Tibial nerve (tissue), 4 donors: Measurements from ENCODE around the gene PZP. TPM values are rescaled to one million over a fixed set of nuclear protein-coding genes. Genes with fewer than 3 reads are reported as not detected.
A peak's percentile ranks its signal among the peaks of the same experiment; 100 is the strongest.

Experiments
- DNase-seq, 2 donors: peaks; one replicate each; pipeline ENCODE4 v3.0.0-alpha.2; 2019; ENCODE audit warnings: low spot score in 2 of 2
- H3K27ac ChIP-seq, 4 donors: fragments of 200-600 bp; sonication (generic) in 3 of 4; one replicate each; pipeline ENCODE4 v1.5.1; 2017 to 2019; ENCODE audit warnings: mild to moderate bottlenecking in 1 of 4
- H3K27me3 ChIP-seq, 2 donors: fragments of 200-600 bp; sonication (generic) in 1 of 2; one replicate each; pipeline versions ENCODE4 v1.5.1 to v1.6.0; 2017 to 2019
- H3K36me3 ChIP-seq, 3 donors: fragments of 200-600 bp; sonication (generic); one replicate each; pipeline ENCODE4 v1.5.1; 2018 to 2019
- H3K4me1 ChIP-seq, 4 donors: fragments of 200-600 bp; sonication (generic) in 3 of 4; one replicate each; pipeline ENCODE4 v1.5.1; 2017 to 2019
- H3K4me3 ChIP-seq, 4 donors: fragments of 200-600 bp; sonication (generic) in 3 of 4; one replicate each; pipeline ENCODE4 v1.5.1; 2017 to 2019; ENCODE audit warnings: mild to moderate bottlenecking in 1 of 4, moderate library complexity in 1 of 4
- H3K9me3 ChIP-seq, 4 donors: fragments of 200-600 bp; sonication (generic) in 3 of 4; one replicate each; pipeline ENCODE4 v1.5.1; 2017 to 2019
- CTCF ChIP-seq, 5 experiments: fragments of 200-600 bp in 3 of 5; fragments of 450-650 bp in 2 of 5; sonication (generic) in 3 of 5; IDR thresholded peaks; one replicate each; pipeline ENCODE4 v1.5.1; 2016 to 2019; ENCODE audit warnings: antibody characterized with exemption in 5 of 5, mild to moderate bottlenecking in 3 of 5, moderate library complexity in 2 of 5
- EP300 ChIP-seq, 2 donors: sonication (generic); formaldehyde crosslinking; IDR thresholded peaks; one replicate each; pipeline ENCODE4 v1.6.1; 2017; ENCODE audit warnings: antibody characterized with exemption in 2 of 2, mild to moderate bottlenecking in 1 of 2
- POLR2A ChIP-seq, 2 donors: fragments of 450-650 bp; IDR thresholded peaks; one replicate each; pipeline ENCODE4 v1.6.1; 2017; ENCODE audit warnings: antibody characterized with exemption in 2 of 2, mild to moderate bottlenecking in 2 of 2, moderate library complexity in 2 of 2
- WGBS, 2 donors: methylation state at CpG; one replicate each; pipeline ENCODE4 v1.1.5; 2018; 5-methylcytosine and 5-hydroxymethylcytosine counted together
- total RNA-seq, 4 donors: library from RNA; depleted of rRNA; stranded (reverse); fragments of >200 nt; gene quantifications; one replicate each; pipeline ENCODE4 v1.1.0, GENCODE V29; 2016

The PZP gene
- total RNA-seq, 4 donors from 2014 or later, result 0.22 to 0.59 (median 0.30) TPM; not detected in 1

GRCh38 chr12:9113296-9113986 is 94.8 kb downstream of the PZP start:
- no peaks in the 10 kb centered on the region for H3K9me3 ChIP-seq
- H3K4me1 ChIP-seq, result peaks cover 5 to 56% (median 16%) of the 10 kb centered on the region in 4 donors
- no peak for DNase-seq
- WGBS, 2 donors, result 69 to 76% methylated on average over 7 of the region's 7 CpGs
- H3K27me3 ChIP-seq, result no peaks in the 10 kb centered on the region
- H3K36me3 ChIP-seq, result peaks cover 0 to 43% (median 2%) of the 10 kb centered on the region in 3 donors
- H3K4me3 ChIP-seq, result peak overlapping the region in 2 of 4 donors; percentile 10 to 45
- TF ChIP-seq POLR2A (IDR thresholded peaks at IDR 0.05), result no peak
- TF ChIP-seq CTCF (IDR thresholded peaks at IDR 0.05), result no peak
- TF ChIP-seq EP300 (IDR thresholded peaks at IDR 0.05), result no peak
- peak overlapping the region in 2 of 4 donors; percentile 81 to 83 for H3K27ac ChIP-seq

GRCh38 chr12:9112076-9112853 is 95.9 kb downstream of the PZP start:
- TF ChIP-seq CTCF (IDR thresholded peaks at IDR 0.05), result no peak
- no peak for TF ChIP-seq POLR2A (IDR thresholded peaks at IDR 0.05)
- no peak for DNase-seq
- Histone ChIP-seq H3K36me3 (peaks cover 0 to 54% (median 2%) of the 10 kb centered on the region in 3 donors), H3K27ac (peak overlapping the region in 2 of 4 donors; percentile 81 to 83), H3K4me1 (peaks cover 3 to 44% (median 7%) of the 10 kb centered on the region in 4 donors), H3K4me3 (peak overlapping the region in 1 of 4 donors; percentile 45), H3K9me3 (no peaks in the 10 kb centered on the region), H3K27me3 (no peaks in the 10 kb centered on the region)
- WGBS, 2 donors, result 89 to 93% methylated on average over 6 of the region's 6 CpGs

GRCh38 chr12:9111525-9111924 is 96.7 kb downstream of the PZP start:
- H3K4me1 ChIP-seq, result peaks cover 0 to 36% (median 2%) of the 10 kb centered on the region in 4 donors
- H3K36me3 ChIP-seq, result peaks cover 0 to 62% (median 2%) of the 10 kb centered on the region in 3 donors
- no peak overlapping the region for H3K4me3 ChIP-seq
- H3K9me3 ChIP-seq, result no peaks in the 10 kb centered on the region
- no peak for DNase-seq
- WGBS, 2 donors, result 85 to 86% methylated on average over 1 of the region's 1 CpG
- no peak for TF ChIP-seq CTCF (IDR thresholded peaks at IDR 0.05)
- TF ChIP-seq POLR2A (IDR thresholded peaks at IDR 0.05), result no peak
- no peak for TF ChIP-seq EP300 (IDR thresholded peaks at IDR 0.05)
- H3K27me3 ChIP-seq, result no peaks in the 10 kb centered on the region
- peak overlapping the region in 1 of 4 donors; percentile 22 for H3K27ac ChIP-seq

GRCh38 chr12:9109737-9110491 is 98.3 kb downstream of the PZP start:
- TF ChIP-seq POLR2A (IDR thresholded peaks at IDR 0.05), result no peak
- no peak for TF ChIP-seq EP300 (IDR thresholded peaks at IDR 0.05)
- WGBS, 2 donors, result 86 to 92% methylated on average over 3 of the region's 3 CpGs
- Histone ChIP-seq H3K4me1 (peaks cover 0 to 21% (median 0%) of the 10 kb centered on the region in 4 donors), H3K27ac (peak overlapping the region in 1 of 4 donors; percentile 22), H3K9me3 (no peaks in the 10 kb centered on the region), H3K36me3 (peaks cover 0 to 77% (median 2%) of the 10 kb centered on the region in 3 donors), H3K27me3 (no peaks in the 10 kb centered on the region), H3K4me3 (no peak overlapping the region)
- no peak for DNase-seq

GRCh38 chr12:9109213-9109522 is 99.0 kb downstream of the PZP start:
- Histone ChIP-seq H3K36me3 (peaks cover 0 to 84% (median 2%) of the 10 kb centered on the region in 3 donors), H3K9me3 (no peaks in the 10 kb centered on the region), H3K27ac (no peak overlapping the region), H3K4me3 (no peak overlapping the region), H3K4me1 (peaks cover 0 to 19% (median 0%) of the 10 kb centered on the region in 4 donors), H3K27me3 (no peaks in the 10 kb centered on the region)
- TF ChIP-seq POLR2A (IDR thresholded peaks at IDR 0.05), result no peak
- TF ChIP-seq EP300 (IDR thresholded peaks at IDR 0.05), result no peak
- TF ChIP-seq CTCF (IDR thresholded peaks at IDR 0.05), result no peak
- DNase-seq, result no peak
- WGBS, 2 donors, result 66 to 79% methylated on average over 1 of the region's 1 CpG
